WERI-Rb-1 (cell line): ENCODE measurements around the gene PDS5B.

Source experiments
- DNase-seq: peaks from one replicate; pipeline ENCODE4 v3.0.0-alpha.2; 2020
- H3K27ac ChIP-seq: fragments of 250-450 bp; sonication (Bioruptor Pico); 2 replicates; pipeline ENCODE4 v1.5.1; 2020; ENCODE audit warnings: mild to moderate bottlenecking, moderate library complexity
- H3K27me3 ChIP-seq: fragments of 250-450 bp; sonication (Bioruptor Pico); 2 replicates; pipeline ENCODE4 v1.5.1; 2021; ENCODE audit warnings: mild to moderate bottlenecking, low read depth, moderate library complexity; ENCODE audit not compliant: insufficient read depth, severe bottlenecking
- H3K36me3 ChIP-seq: fragments of 250-450 bp; sonication (Bioruptor Pico); 2 replicates; pipeline ENCODE4 v1.5.1; 2020; ENCODE audit warnings: mild to moderate bottlenecking, moderate library complexity
- H3K4me3 ChIP-seq: 2 replicates; pipeline ENCODE4 v1.5.1; 2011; ENCODE audit warnings: low read depth, mild to moderate bottlenecking, control low read depth, low read length
- H3K9me3 ChIP-seq: fragments of 250-450 bp; sonication (Bioruptor Pico); 2 replicates; pipeline ENCODE4 v1.5.1; 2021; ENCODE audit warnings: mild to moderate bottlenecking, moderate library complexity; ENCODE audit not compliant: severe bottlenecking
- CTCF ChIP-seq: IDR thresholded peaks from 2 replicates; pipeline ENCODE4 v1.5.1; 2011; ENCODE audit warnings: low read depth, mild to moderate bottlenecking, control low read depth, inconsistent platforms, low read length

Gene PDS5B

DNA sequence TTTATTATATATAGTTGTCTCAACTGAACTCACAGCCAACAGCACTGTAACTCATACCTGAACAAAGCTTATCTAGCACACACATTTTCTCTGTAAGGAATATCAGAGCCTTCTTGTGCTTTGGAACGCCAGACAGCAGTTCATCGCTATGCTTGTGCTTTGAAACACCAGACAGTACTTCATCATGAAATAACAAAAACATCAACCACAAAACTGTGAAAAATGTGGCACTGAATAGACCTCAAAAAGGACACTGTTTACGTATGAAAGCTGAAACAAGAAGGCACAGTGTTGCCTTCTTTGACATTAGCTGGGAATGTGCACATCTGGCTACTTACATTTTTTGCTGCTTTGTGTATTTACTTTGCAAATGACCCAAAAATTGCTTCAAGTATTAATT is 160.2 kb downstream of the PDS5B start:
- no peak for TF ChIP-seq CTCF
- Histone ChIP-seq H3K4me3 (no peak overlapping the region), H3K36me3 (peaks cover 14% of the 10 kb centered on the region), H3K27ac (no peak overlapping the region), H3K27me3 (no peaks in the 10 kb centered on the region), H3K9me3 (no peaks in the 10 kb centered on the region)
- DNase-seq, result no peak

GRCh38 chr13:32748305-32748704 is 162.1 kb downstream of the PDS5B start:
- Histone ChIP-seq H3K4me3 (no peak overlapping the region), H3K27me3 (no peaks in the 10 kb centered on the region), H3K9me3 (no peaks in the 10 kb centered on the region), H3K27ac (no peak overlapping the region), H3K36me3 (peaks cover 10% of the 10 kb centered on the region)
- no peak for DNase-seq
- no peak for TF ChIP-seq CTCF

GRCh38 chr13:32751340-32751739 is 165.1 kb downstream of the PDS5B start:
- Histone ChIP-seq H3K9me3 (no peaks in the 10 kb centered on the region), H3K27ac (no peak overlapping the region), H3K4me3 (no peak overlapping the region), H3K36me3 (peaks cover 6% of the 10 kb centered on the region), H3K27me3 (no peaks in the 10 kb centered on the region)
- DNase-seq, result no peak
- no peak for TF ChIP-seq CTCF

GRCh38 chr13:32752311-32752710 is 166.1 kb downstream of the PDS5B start:
- no peaks in the 10 kb centered on the region for H3K27me3 ChIP-seq
- H3K4me3 ChIP-seq, result no peak overlapping the region
- H3K36me3 ChIP-seq, result peaks cover 4% of the 10 kb centered on the region; the same call in 1 of the 2 replicates
- H3K27ac ChIP-seq, result no peak overlapping the region
- no peak for DNase-seq
- no peaks in the 10 kb centered on the region for H3K9me3 ChIP-seq
- TF ChIP-seq CTCF, result no peak

GRCh38 chr13:32752997-32753606 is 166.8 kb downstream of the PDS5B start:
- peaks cover 8% of the 10 kb centered on the region for H3K36me3 ChIP-seq
- no peak overlapping the region for H3K27ac ChIP-seq
- TF ChIP-seq CTCF, result no peak
- H3K4me3 ChIP-seq, result no peak overlapping the region
- no peaks in the 10 kb centered on the region for H3K27me3 ChIP-seq
- no peak for DNase-seq
- H3K9me3 ChIP-seq, result no peaks in the 10 kb centered on the region

DNA sequence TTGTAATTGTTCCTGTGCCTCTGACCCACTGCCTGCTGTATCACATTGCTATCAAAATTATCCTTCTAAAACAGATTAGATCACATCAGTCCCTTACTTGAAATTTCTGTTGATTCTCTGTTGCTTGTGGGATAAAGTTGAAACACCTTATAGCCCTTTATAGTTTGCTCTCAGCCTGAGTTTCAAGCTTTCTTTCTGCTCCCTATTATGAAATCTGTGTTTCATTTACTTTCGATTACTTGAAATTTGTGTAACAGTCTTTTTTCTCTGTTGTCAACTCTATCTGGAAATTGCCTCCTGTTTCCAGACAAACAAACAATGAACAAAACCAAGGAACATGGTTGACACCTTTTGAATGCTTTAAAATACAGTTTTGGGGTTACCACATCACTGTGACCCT is 167.9 kb downstream of the PDS5B start:
- no peak for TF ChIP-seq CTCF
- Histone ChIP-seq H3K27me3 (no peaks in the 10 kb centered on the region), H3K4me3 (no peak overlapping the region), H3K27ac (no peak overlapping the region), H3K9me3 (no peaks in the 10 kb centered on the region), H3K36me3 (peaks cover 15% of the 10 kb centered on the region)
- no peak for DNase-seq
